Measurements from ENCODE around the gene VSTM2B. TPM values are rescaled to one million over a fixed set of nuclear protein-coding genes. Genes with fewer than 3 reads are reported as not detected.
"Not testable (repeated sequence)": the region's sequence is repeated elsewhere in the genome, so short reads cannot be mapped to it uniquely, and the experiment has no call there.

Gene VSTM2B
- not detected for total RNA-seq

DNA sequence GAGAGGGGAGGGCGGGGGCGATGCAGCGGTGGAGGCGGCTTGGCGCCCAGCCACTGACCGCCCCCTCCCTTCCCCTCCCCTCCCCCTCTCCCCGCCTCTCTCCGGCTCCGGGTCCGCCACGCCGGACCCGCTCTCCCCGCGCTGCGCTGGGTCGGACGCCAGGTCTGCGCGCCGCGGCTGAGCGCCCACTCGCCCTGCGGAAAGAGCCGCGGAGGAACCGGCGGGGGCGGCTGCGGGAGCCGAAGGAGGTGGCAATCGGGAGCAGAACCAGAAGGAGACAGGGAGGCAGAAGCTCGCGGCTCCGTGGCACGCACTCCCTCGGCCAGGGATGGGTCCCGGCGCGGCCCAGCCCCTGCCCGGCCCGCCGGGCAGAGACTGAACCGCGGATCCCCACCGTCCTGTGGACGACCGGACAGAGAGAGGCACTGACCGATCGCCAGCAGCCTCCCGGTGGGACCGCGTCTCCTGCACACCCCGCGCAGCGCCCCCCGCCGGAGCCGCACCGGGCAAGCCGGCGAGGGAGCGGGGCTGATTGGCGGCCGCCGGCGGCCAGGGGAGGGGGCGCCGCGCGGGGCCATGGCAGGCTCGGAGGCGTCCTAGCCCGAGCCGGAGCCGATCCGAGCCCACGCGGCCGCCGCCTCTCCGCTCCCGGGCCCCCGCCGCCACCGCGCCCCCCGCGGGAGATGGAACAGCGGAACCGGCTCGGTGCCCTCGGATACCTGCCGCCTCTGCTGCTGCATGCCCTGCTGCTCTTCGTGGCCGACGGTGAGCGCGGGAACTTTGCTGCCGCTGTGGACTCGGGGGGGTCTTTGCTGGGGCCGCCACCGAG, at the start of gene VSTM2B:
Gene VSTM2B (plus strand): TSS at position 94 of the 829 bp plus-strand sequence. CDS start 590 bp downstream, at position 684.
- Mint-ChIP-seq H3K4me3 (peak within 1 kb of the TSS; percentile 34), H3K27me3 (peaks cover 31 to 46% of the 10 kb centered on the region in 2 donors), H3K4me1 (ENCODE audit: low read depth in 2 of 2) (peaks cover 13 to 18% of the 10 kb centered on the region in 2 donors), H3K27ac (no peak within 1 kb of the TSS), H3K36me3 (no peaks in the 10 kb centered on the region), H3K9me3 (no peaks in the 10 kb centered on the region)
- DNase-seq (ENCODE audit: low spot score) = no peak
- no peak for ATAC-seq

DNA sequence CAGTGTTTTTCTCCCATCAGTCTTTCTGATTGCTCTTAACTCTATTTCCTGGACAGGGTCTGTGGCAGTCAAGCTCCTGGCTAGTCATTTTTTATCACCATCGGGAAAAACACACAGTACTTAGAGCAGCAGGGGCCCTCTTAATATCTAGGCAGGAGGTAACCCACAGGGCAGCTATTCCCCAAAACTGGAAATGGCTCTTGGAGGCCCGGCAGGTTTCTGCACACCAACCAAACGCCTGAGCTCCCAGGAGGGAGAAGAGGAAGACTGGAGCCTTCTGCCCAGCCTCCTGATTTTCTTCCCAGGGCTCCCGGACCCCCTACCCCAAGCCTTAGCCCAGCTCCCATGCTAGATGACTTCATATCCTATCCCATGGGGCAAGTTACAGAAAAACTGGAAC, 49.3 kb upstream of the VSTM2B start:
- H3K27me3 Mint-ChIP-seq = peaks cover 18 to 20% of the 10 kb centered on the region in 2 donors
- H3K36me3 Mint-ChIP-seq = no peaks in the 10 kb centered on the region
- H3K4me3 Mint-ChIP-seq = no peak overlapping the region
- DNase-seq (ENCODE audit: low spot score) (no peak), ATAC-seq (no peak)
- no peaks in the 10 kb centered on the region for H3K9me3 Mint-ChIP-seq
- no peaks in the 10 kb centered on the region for H3K4me1 Mint-ChIP-seq (ENCODE audit: low read depth in 2 of 2)
- no peak overlapping the region for H3K27ac Mint-ChIP-seq

DNA sequence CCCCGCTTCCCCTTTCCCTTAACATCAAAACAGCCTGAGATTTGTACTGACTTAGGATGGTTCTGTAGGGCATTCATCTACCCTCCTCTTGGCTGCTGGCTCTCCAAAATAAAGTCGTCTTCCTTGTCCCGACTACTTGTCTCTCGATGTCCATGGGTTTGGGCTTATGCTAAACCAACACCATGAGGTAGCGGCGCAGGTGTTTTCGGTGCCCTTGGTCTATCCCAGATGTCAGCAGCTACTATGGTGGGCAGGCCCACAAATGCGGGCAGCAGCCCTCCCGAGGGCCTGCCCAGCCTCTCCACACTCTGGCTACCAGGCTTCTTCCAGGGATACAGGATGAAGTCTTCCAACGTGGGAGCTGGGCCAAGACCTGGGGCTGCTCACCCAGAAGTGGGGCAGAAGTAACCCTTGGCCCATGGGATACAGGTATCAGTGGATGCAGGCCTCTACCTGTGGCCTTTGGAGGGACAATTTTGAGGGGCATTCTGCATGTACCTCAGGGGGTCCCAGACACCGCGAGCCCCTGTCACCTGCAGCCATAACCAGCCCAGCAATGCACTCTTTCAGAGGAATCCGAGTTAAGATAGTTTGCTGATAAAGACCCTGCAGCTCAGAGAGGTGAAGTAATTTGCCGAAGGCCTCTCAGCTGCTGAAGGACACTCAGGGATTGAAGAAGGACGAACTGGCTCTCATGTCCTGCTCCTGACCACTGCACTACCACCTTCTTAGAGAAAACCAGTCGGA, 47.8 kb upstream of the VSTM2B start:
- no peak for DNase-seq (ENCODE audit: low spot score)
- Mint-ChIP-seq H3K27ac (no peak overlapping the region), H3K9me3 (no peaks in the 10 kb centered on the region), H3K27me3 (peaks cover 15 to 17% of the 10 kb centered on the region in 2 donors), H3K4me3 (no peak overlapping the region), H3K4me1 (ENCODE audit: low read depth in 2 of 2) (no peaks in the 10 kb centered on the region), H3K36me3 (no peaks in the 10 kb centered on the region)
- peak in 1 of 2 donors; percentile 7 for ATAC-seq

DNA sequence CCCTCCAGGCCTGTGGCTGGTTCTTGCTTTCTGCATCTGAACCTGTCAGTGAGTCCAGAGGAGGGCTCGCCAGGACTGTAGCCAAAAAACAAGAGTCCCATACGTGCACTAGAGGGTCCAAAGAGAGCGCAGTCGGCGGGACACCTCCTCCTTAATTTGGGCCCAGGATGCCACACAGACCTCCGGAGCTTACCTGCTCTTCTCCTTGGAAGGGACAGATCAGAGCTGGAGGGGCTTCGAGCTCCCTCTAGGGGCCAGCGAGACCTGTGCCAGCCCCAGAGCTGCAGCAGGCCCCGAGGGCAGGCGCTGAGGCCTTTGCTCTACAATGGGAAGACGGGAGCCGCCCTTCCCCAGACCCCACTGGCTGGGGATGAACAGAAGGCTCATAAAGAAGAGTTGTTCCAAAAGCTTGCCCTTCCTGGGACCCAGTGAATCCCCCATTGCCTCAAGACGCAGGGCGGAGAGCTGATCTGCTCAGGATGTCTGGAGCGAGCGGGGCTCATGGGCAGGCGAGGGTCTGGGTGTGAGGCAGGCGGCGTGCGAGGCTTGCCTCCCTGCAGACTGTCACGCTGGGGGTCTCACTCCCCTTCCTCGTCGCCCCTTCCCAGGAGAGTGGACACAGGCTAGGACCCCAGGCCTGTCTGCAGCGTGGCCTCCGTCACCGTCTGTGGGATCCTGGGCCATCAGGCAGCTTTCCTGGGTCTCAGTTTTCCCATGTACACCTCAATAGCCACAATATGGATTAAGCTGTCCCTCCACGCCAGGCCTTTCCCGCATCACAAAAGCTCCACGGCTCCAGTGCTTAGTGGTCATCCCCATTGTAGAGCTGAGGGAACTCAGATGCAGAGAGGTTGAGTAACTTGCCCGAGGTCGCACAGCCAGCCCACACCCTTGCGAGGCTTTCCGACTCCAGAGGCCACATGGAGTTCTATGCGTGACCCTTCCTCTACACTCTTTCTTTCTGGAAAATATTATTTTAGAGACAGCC, 46.9 kb upstream of the VSTM2B start:
- Mint-ChIP-seq H3K36me3 (no peaks in the 10 kb centered on the region), H3K4me3 (no peak overlapping the region), H3K27ac (no peak overlapping the region), H3K9me3 (no peaks in the 10 kb centered on the region), H3K27me3 (peaks cover 8 to 13% of the 10 kb centered on the region in 2 donors), H3K4me1 (ENCODE audit: low read depth in 2 of 2) (no peaks in the 10 kb centered on the region)
- peak; percentile 40 to 48 for ATAC-seq
- no peak for DNase-seq (ENCODE audit: low spot score)

DNA sequence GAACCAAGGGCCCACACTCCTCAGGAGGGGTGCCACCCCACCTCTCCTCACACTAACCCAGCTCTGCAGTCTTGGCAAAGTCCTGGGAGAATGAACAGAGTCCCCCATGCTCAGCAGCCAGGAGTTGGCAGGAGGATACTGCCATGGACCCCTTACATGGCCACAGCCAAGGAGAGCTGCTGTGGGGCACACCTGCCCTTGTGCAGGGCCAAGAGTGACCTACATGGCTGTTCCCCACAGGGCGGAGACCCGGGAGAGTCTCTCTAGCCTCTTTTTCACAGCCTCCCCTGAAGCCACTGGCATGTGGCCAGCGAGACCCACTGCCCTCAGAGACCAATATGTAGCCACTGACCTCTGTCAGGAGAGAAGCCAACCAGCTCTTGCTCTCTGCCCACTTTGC, 45.9 kb upstream of the VSTM2B start:
- Mint-ChIP-seq H3K9me3 (no peaks in the 10 kb centered on the region), H3K27ac (no peak overlapping the region), H3K4me1 (ENCODE audit: low read depth in 2 of 2) (no peaks in the 10 kb centered on the region), H3K27me3 (peaks cover 4 to 12% of the 10 kb centered on the region in 2 donors), H3K36me3 (no peaks in the 10 kb centered on the region), H3K4me3 (no peak overlapping the region)
- no peak for DNase-seq (ENCODE audit: low spot score)
- no peak for ATAC-seq

DNA sequence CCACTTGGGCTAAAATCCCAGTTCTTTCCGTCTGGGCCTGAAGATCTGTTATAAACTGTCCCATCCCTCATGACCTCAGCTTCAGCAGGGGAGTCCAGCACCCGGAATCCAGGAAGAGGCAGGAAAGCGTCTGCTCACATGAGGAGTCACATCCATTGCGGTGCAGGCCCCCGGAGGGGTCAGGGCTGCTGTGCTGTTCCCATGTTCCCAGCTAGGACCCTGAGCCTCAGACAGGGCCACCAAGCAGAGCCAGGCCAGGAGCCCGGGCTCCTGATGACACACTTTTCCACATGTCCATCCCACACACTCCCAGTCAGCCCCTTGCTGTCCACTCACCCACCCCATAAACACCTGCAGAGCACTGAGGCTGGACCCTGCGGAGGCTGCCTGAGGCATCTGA, 45.3 kb upstream of the VSTM2B start:
- DNase-seq (ENCODE audit: low spot score) (no peak), ATAC-seq (no peak)
- Mint-ChIP-seq H3K4me3 (no peak overlapping the region), H3K4me1 (ENCODE audit: low read depth in 2 of 2) (no peaks in the 10 kb centered on the region), H3K27me3 (peaks cover 0 to 9% of the 10 kb centered on the region in 2 donors), H3K27ac (no peak overlapping the region), H3K36me3 (no peaks in the 10 kb centered on the region), H3K9me3 (no peaks in the 10 kb centered on the region)

DNA sequence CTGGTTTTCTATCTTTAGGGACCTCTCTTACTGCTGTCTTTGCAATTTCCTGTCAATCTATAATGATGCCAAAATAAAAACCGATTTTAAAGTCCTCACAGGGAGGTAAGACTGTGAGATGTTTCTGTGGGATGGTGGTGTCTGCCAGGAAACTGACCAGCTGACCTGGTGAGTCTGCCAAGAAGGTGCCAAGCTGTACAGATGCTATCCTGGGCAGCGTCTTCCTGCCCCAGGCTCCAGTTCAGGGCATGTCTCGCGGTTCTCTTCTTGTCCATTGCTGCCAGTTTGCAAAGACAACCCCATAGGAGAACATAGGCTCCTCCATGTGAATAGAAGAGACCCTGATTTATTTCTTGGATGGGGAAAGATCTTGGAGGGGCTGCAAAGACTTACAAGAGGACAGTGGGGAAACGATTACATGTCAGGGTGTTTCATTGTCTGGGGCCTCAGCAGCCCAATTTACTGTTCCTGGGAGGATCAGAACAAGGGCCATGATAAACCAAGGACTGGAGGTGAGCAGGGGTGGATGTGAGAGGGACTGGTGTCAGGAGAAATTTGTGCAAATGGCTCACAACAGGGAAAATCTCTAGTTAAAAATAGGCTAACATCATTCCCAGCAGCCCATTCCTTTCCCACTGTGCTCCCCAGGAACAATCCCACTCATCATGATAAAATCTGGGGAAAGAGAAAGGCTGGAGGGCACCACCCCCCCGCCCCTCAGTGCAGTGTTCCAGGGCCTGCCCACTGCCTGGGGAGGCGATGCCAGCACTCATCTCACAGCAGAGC, 42.7 kb upstream of the VSTM2B start:
- no peaks in the 10 kb centered on the region for H3K4me1 Mint-ChIP-seq (ENCODE audit: low read depth in 2 of 2)
- peaks cover 7 to 14% of the 10 kb centered on the region in 2 donors for H3K27me3 Mint-ChIP-seq
- no peak overlapping the region for H3K27ac Mint-ChIP-seq
- H3K4me3 Mint-ChIP-seq = no peak overlapping the region
- no peaks in the 10 kb centered on the region for H3K36me3 Mint-ChIP-seq
- no peak for ATAC-seq
- DNase-seq (ENCODE audit: low spot score) = no peak
- no peaks in the 10 kb centered on the region for H3K9me3 Mint-ChIP-seq

DNA sequence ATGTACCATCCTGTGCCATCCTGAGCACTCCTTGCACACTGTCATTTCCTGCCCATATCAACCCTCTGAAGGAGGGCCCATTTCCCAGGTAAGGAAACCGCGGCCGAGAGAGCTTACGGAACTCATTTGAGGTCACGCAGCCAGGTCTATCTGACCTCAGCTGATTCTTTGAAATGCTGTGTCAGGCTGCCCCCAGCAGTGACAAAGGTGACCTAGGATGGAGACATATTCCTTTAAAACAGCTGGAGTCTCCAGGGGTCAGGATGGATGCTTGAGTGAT, 42.2 kb upstream of the VSTM2B start:
- Mint-ChIP-seq H3K27me3 (peaks cover 7 to 14% of the 10 kb centered on the region in 2 donors), H3K36me3 (no peaks in the 10 kb centered on the region), H3K9me3 (no peaks in the 10 kb centered on the region), H3K4me1 (ENCODE audit: low read depth in 2 of 2) (no peaks in the 10 kb centered on the region), H3K4me3 (no peak overlapping the region), H3K27ac (no peak overlapping the region)
- DNase-seq (ENCODE audit: low spot score) = no peak
- no peak for ATAC-seq

DNA sequence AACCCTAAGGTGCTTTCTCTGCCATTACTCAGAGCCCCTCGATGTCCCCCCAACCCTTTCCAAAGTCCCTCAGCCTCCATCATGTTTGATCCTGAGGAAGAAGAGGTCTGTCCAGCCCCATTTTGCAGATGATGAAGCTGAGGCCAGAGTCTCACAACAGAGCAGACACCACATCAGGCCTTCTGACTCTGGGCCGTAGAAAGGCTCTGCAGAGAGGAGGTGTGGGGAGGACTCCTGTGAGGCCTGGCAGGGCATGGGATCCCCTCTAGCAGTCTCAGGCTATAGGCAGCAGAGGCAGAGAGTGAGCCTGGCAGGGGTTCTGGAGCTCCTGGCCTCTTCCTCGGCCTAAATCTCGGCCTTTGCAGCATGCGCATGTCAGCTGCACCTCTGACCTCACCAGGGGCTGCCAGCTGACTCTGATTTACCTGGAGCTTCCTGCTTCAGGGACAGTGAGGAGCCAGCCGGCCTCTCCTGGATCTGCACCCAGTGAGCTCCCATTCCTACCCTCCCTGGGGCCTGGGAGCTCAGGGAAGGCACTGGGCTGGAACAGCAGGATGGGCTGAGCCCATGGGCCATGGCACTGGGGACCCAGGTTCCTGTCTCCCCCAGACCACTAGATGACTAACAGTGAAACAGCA, 41.7 kb upstream of the VSTM2B start:
- Mint-ChIP-seq H3K9me3 (no peaks in the 10 kb centered on the region), H3K27me3 (peaks cover 7 to 14% of the 10 kb centered on the region in 2 donors), H3K36me3 (no peaks in the 10 kb centered on the region), H3K4me3 (no peak overlapping the region), H3K27ac (no peak overlapping the region), H3K4me1 (ENCODE audit: low read depth in 2 of 2) (no peaks in the 10 kb centered on the region)
- ATAC-seq (no peak), DNase-seq (ENCODE audit: low spot score) (no peak)

DNA sequence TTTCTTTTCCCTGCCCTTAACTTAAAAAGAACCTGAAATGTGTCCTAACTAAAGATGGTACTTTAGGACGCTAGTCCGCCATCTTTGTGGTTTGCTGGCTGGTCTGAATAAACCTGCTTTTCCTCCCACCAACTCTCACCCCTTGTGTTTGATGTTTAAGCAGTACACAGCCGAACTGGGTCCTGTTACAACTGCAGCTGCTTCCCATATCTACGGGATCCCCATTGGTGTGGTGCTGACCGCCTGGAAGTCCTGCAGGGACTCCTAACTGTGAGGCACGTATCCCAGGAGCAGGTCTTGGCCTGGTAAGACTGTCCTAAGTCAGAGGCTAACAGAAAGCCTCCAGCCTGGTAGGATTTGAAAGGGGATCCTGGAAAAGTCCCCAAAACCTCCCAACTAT, 40.9 kb upstream of the VSTM2B start:
- no peak overlapping the region for H3K4me3 Mint-ChIP-seq
- DNase-seq (ENCODE audit: low spot score) (no peak), ATAC-seq (no peak)
- H3K27me3 Mint-ChIP-seq = peaks cover 7 to 11% of the 10 kb centered on the region in 2 donors
- H3K9me3 Mint-ChIP-seq = no peaks in the 10 kb centered on the region
- H3K36me3 Mint-ChIP-seq = no peaks in the 10 kb centered on the region
- no peak overlapping the region for H3K27ac Mint-ChIP-seq
- H3K4me1 Mint-ChIP-seq (ENCODE audit: low read depth in 2 of 2) = no peaks in the 10 kb centered on the region

DNA sequence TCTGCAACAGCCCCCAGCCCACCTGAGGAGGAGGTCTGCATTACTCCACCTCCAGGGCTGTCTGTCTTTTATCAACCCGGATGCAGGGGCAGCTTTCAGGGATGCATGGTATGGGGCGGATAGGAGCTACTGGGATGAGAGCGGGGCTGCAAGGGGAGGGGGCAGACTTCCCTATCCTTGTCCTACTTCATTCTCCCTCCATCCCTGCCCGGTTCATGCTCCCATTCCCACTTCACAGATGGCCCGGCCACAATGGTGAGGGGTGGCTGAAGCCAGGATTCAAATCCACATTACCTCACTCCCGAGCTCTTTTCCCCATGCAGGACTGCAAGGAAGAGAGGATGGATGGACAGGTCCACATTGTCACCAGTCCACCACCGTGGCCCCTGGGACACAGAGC, 40.5 kb upstream of the VSTM2B start:
- Mint-ChIP-seq H3K27me3 (peaks cover 7 to 11% of the 10 kb centered on the region in 2 donors), H3K9me3 (no peaks in the 10 kb centered on the region), H3K4me3 (no peak overlapping the region), H3K27ac (no peak overlapping the region), H3K4me1 (ENCODE audit: low read depth in 2 of 2) (no peaks in the 10 kb centered on the region), H3K36me3 (no peaks in the 10 kb centered on the region)
- ATAC-seq (no peak), DNase-seq (ENCODE audit: low spot score) (no peak)

DNA sequence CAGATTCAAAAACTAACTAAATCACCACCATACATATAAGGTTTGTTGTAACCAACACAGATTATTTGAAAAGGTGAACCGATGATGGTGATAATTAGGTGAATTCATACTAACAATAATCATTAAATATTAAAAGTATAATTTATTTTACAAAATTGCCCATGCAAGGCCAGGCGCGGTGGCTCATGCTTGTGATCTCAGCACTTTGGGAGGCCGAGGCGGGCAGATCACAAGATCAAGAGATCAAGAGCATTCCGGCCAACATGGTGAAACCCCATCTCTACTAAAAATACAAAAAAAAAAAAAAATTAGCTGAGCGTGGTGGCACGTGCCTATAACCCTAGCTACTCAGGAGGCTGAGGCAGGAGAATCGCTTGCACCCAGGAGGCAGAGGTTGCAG, 38.8 kb upstream of the VSTM2B start:
- H3K36me3 Mint-ChIP-seq; DNase-seq (ENCODE audit: low spot score); H3K27ac Mint-ChIP-seq; ATAC-seq; H3K4me1 Mint-ChIP-seq (ENCODE audit: low read depth in 2 of 2); H3K9me3 Mint-ChIP-seq; H3K4me3 Mint-ChIP-seq: not testable (repeated sequence)
- peaks cover 19 to 21% of the 10 kb centered on the region in 2 donors for H3K27me3 Mint-ChIP-seq

DNA sequence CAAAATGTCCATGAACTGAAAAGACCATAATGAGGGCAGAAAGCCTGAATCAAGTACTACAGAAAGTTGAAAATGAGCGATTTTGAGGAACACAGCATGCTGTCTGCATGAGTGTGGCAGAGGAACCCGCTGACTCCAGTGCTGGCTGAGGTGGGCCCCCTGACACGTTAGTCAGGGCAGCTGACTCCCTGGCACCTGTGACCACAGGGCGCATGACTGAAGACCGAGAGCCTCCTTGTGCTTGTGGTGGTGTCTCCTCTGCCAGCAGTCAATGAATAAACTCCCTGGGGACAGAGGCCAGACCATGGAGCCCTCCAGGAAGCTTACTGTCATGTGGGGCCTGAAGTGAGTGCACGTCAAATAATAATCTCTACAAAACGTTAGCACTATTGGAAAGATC, 38.4 kb upstream of the VSTM2B start:
- Mint-ChIP-seq H3K4me1 (ENCODE audit: low read depth in 2 of 2) (no peaks in the 10 kb centered on the region), H3K27ac (no peak overlapping the region), H3K9me3 (no peaks in the 10 kb centered on the region), H3K27me3 (peaks cover 24 to 26% of the 10 kb centered on the region in 2 donors), H3K4me3 (no peak overlapping the region), H3K36me3 (no peaks in the 10 kb centered on the region)
- no peak for ATAC-seq
- no peak for DNase-seq (ENCODE audit: low spot score)
